ENCODE measurements around the gene PCDHA1. TPM values are rescaled to one million over a fixed set of nuclear protein-coding genes. Genes with fewer than 3 reads are reported as not detected.

Gene PCDHA1
- total RNA-seq, 1 donor from 2014 or later: not detected

DNA sequence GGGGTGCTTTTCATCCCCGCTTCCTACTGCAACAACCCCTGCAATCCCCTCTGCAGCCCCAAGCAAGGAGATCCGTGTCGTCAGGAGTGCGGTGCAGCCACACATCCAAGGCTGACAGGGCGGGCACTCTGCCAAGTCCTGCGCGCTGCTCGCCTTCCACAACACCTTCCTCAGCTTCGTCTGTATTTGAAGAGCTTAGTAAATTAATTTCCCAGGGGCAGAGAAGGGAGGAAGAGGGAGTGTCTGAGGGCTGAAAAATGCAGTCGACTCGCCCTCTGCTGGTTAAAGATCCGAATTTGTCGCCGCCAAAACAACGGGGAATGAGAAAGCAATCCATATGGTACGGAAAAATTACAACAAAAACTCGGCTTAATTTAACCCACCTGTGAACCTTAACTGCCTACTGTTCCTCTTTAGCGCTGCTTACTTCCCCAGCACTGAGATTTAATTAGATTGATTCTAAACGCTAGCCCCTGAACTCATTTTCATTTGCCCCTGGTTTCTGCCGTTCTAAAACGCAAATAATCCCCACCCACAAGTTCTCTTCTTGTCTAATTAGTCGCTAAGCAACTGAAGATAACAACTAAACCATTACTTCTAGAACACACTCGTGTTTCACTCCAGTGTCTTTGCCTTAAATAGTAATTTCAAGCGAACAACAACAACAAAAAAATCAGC lies 254.3 kb downstream of the PCDHA1 start:
- H3K27me3 Mint-ChIP-seq: peaks cover 15% of the 10 kb centered on the region
- peak; percentile 94 for TF ChIP-seq CTCF (conservative IDR thresholded peaks at IDR 0.05)
- H3K27ac Mint-ChIP-seq: no peak overlapping the region
- no peaks in the 10 kb centered on the region for H3K4me1 Mint-ChIP-seq (ENCODE audit: unreplicated experiment)
- H3K9me3 Mint-ChIP-seq: no peaks in the 10 kb centered on the region
- peak; percentile 76 for DNase-seq (ENCODE audit: extremely low spot score, unreplicated experiment)
- H3K36me3 Mint-ChIP-seq: no peaks in the 10 kb centered on the region
- H3K4me3 Mint-ChIP-seq: no peak overlapping the region

DNA sequence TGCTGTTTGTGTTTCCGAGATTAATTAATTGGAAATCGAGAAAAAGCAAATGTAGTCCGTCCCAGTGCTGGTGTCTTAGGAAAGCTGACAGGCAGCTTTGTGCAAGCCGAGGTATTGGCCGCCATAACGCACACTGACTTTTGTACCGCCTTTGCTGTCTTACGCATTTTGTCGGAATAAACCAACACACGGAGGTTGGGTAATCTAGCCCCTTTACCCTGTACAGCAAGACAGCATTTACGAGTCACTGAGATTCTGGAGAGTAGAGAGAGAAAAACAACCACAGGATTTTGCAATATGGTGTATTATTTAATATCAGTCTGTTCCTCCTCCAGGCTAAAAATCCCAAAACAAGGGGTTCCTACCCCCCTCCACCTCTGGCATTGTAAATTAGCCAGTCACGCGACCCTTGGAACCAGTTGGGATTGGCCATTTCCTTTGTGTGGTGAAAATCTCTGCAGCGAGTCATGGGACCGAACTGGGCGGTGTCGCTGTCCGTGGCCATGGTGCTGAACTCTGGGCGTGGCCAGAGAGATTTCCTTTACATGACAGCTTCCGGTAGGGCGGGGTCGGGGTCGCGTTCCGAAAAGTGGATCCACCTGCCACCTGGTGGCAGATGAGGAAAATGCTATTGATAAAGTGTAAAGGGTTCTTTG lies 255.0 kb downstream of the PCDHA1 start:
- peak; percentile 89 for TF ChIP-seq CTCF (conservative IDR thresholded peaks at IDR 0.05)
- no peaks in the 10 kb centered on the region for H3K36me3 Mint-ChIP-seq
- peak; percentile 98 for DNase-seq (ENCODE audit: extremely low spot score, unreplicated experiment)
- H3K4me3 Mint-ChIP-seq: no peak overlapping the region
- peaks cover 22% of the 10 kb centered on the region for H3K27me3 Mint-ChIP-seq
- no peaks in the 10 kb centered on the region for H3K9me3 Mint-ChIP-seq
- no peak overlapping the region for H3K27ac Mint-ChIP-seq
- H3K4me1 Mint-ChIP-seq (ENCODE audit: unreplicated experiment): no peaks in the 10 kb centered on the region

DNA sequence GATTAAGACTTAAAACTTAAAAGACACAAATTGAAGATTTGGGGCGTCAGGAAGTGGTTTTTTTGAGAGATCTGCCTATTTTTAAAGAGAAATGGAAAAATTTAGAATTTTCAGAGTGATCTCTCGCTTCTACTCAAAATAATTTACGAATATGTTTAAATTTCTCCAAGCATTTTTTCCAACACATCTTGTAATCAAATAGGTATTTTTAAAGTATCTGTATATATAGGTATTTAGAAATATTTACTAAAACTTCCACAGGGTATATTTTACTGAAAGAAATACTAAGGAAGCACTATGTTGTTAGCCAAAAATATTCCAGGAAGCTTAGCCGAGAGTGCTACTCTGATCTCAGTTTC lies 255.5 kb downstream of the PCDHA1 start:
- peaks cover 26% of the 10 kb centered on the region for H3K27me3 Mint-ChIP-seq
- no peaks in the 10 kb centered on the region for H3K4me1 Mint-ChIP-seq (ENCODE audit: unreplicated experiment)
- H3K27ac Mint-ChIP-seq: no peak overlapping the region
- DNase-seq (ENCODE audit: extremely low spot score, unreplicated experiment): no peak
- no peaks in the 10 kb centered on the region for H3K9me3 Mint-ChIP-seq
- TF ChIP-seq CTCF (conservative IDR thresholded peaks at IDR 0.05): peak; percentile 48
- H3K36me3 Mint-ChIP-seq: no peaks in the 10 kb centered on the region
- H3K4me3 Mint-ChIP-seq: no peak overlapping the region

DNA sequence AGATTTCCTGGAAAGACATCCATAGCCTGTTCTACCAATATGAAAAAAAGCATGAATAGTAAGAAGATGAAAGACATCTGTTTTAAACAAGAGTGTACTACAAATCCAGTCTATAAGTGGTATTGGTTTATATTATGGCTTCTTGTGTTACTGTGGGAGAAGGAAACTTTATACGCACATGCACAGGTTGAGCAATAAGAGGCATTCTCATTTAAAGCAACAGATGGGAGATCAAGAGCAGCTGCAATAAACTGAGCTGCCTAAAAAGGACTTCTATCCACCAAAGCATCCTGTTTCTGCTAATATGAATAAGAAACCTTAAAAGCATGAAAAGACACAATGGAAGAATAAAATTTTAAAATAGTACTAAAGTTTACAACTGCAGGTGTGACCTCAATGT lies 256.6 kb downstream of the PCDHA1 start:
- Mint-ChIP-seq H3K4me1 (ENCODE audit: unreplicated experiment) (no peaks in the 10 kb centered on the region), H3K27ac (no peak overlapping the region), H3K4me3 (no peak overlapping the region), H3K27me3 (peaks cover 33% of the 10 kb centered on the region), H3K36me3 (no peaks in the 10 kb centered on the region), H3K9me3 (no peaks in the 10 kb centered on the region)
- TF ChIP-seq CTCF (conservative IDR thresholded peaks at IDR 0.05): no peak
- no peak for DNase-seq (ENCODE audit: extremely low spot score, unreplicated experiment)

GRCh38 chr5:141050622-141051520 lies 264.9 kb downstream of the PCDHA1 start, which contains the start of gene PCDHB1:
Gene PCDHB1, plus strand, starts transcription at chr5:141051374. Its CDS starts 97 bp downstream, at chr5:141051471.
- Mint-ChIP-seq H3K4me1 (ENCODE audit: unreplicated experiment) (peaks cover 13% of the 10 kb centered on the region), H3K36me3 (no peaks in the 10 kb centered on the region), H3K27ac (peak within 1 kb of the TSS; percentile 69), H3K4me3 (peak within 1 kb of the TSS; percentile 96), H3K9me3 (no peaks in the 10 kb centered on the region), H3K27me3 (peaks cover 59% of the 10 kb centered on the region)
- no peak for DNase-seq (ENCODE audit: extremely low spot score, unreplicated experiment)
- no peak for TF ChIP-seq CTCF (conservative IDR thresholded peaks at IDR 0.05)

Data from type B pancreatic cell (in vitro differentiated cells).